GM18499 (cell line): Measurements from ENCODE around the gene NELL2.

ENCODE experiments used
- ATAC-seq: cut with Tn5 transposase; IDR thresholded peaks from one replicate; pipeline ENCODE4 v1.9.1; 2021; ENCODE audit warnings: moderate number of reproducible peaks; ENCODE audit not compliant: insufficient read depth, unreplicated experiment

Gene NELL2

GRCh38 chr12:44558340-44559100 lies 317.6 kb downstream of the NELL2 start:
- no peak for ATAC-seq

- no peak for ATAC-seq
Observed at GRCh38 chr12:44555454-44555853, 320.7 kb downstream of the NELL2 start.

- no peak for ATAC-seq
Observed at GRCh38 chr12:44551631-44552030, 324.5 kb downstream of the NELL2 start.

DNA sequence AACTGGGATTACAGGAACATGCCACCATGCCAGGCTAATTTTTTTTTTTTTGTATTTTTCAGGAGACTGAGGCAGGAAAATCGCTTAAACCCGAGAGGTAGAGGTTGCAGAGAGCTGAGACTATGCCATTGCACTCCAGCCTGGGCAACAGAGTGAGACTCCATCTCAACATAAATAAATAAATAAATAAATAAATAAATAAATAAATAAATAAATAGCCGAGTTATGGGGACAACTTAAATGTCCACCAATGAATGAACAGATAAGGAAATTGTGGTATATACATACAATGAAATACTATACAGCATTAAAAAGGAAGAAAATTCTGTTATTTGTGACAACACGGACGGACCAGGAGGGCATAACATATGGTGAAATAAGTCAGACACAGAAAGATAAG lies 325.7 kb downstream of the NELL2 start:
- no peak for ATAC-seq

DNA sequence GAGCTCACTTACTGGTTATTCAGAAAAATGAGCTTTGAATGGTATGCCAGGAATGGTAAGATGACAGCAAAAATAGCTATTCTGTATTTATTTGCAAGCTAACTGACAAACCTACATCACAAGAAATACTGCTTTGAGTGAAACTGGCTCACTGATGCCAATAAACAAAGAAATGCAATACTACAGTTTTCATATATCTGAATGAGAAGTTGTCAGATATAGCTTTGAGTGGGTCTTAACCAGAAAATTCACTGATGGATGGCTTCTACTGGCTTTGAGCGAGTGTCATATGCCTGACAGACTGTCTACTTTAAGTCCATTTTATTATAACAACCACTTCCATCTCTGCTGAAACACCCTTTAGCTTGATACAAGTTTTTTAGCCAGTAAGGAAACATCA lies 330.1 kb downstream of the NELL2 start:
- ATAC-seq: no peak

- ATAC-seq: peak; percentile 65
Observed at GRCh38 chr12:44544018-44544417, 332.1 kb downstream of the NELL2 start.

GRCh38 chr12:44542716-44543115 lies 333.4 kb downstream of the NELL2 start:
- ATAC-seq: no peak

DNA sequence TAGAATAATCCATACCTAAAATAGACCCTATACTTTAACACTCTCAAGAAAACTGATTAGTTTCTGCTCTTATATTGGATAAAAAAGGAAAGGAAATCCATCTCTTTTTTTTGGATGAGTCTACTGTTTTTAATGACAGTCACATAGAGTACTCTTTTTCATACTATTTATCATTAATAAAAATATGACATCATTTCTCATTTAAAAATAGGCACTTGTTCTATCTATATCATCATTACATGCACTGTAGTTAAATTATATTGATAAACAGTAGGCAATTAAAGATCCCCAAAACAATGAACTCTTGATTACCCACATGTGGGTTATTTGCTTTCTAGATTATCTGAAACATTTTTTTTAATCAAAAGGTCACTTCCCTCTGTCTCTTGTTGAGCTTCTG lies 338.8 kb downstream of the NELL2 start:
- no peak for ATAC-seq

DNA sequence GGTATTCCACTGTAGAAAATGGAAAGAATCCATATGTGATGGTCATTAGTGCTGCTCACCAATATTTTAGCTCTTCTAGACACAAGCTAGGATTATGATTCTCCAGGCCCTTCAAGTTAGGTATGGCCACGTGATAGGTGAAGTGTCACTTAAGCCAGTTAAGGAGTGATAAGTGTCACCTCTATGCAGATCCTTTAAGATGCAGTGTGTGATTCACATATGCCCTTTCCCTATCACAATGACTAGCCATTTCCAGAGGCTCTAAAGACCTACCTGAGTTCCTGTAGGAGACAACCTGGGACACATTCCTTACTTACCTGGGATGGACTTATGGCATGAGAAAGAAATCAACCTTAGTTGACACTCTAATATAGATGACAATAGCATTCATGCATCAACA lies 343.2 kb downstream of the NELL2 start:
- no peak for ATAC-seq

DNA sequence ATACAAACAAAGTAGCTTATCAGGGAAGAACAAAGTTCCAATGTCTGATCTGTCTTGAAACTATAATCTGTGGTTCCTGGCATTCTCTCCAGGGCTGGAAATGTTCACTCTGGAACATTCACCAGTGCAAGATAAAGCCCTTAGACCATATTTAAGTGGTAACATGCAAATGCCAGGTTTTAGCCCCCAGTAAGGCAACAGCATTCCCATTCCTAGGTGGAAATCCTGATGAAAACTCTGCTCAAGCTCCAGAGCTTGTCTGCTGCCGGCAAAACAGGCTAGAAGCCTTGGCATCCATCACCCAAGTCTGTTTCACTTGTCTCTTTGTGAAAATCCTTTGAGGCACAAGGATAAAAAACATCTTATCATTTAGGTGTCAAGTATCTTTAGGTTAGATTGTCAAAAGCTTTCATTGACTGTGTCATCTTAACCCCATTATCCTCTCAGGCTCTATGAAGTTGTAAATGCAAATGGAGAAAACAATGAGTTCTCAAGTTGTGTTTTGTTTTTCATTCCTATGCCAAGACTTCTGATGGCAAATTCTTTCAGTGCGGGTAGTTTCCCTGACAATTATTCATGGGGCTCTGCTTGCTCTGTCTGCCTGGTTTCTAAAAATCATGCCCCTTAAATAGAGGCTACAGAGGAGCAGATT lies 344.7 kb downstream of the NELL2 start:
- no peak for ATAC-seq

- ATAC-seq: no peak
Observed at GRCh38 chr12:44526655-44527182, 349.4 kb downstream of the NELL2 start.

- no peak for ATAC-seq
Observed at GRCh38 chr12:44525806-44526654, 350.1 kb downstream of the NELL2 start.

DNA sequence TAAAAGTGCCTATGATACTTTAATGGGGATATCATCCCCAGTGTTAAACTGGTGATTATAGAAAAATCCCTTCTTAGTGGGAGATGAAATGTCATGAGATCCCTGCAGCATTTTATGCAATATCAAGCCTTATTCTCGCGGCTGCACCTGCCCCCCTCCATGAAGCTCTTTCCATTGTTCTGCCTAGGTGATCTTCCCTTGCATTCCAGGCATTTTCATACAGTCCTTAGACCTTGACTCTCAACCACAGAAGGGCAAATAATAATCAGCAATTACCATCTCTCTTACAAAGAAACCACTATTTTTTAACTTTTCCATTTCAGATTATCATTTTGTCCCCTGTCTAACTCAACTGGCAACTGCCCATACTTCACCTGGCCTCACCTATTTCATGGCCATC lies 352.3 kb downstream of the NELL2 start:
- no peak for ATAC-seq

GRCh38 chr12:44521702-44522101 lies 354.4 kb downstream of the NELL2 start:
- ATAC-seq: no peak

DNA sequence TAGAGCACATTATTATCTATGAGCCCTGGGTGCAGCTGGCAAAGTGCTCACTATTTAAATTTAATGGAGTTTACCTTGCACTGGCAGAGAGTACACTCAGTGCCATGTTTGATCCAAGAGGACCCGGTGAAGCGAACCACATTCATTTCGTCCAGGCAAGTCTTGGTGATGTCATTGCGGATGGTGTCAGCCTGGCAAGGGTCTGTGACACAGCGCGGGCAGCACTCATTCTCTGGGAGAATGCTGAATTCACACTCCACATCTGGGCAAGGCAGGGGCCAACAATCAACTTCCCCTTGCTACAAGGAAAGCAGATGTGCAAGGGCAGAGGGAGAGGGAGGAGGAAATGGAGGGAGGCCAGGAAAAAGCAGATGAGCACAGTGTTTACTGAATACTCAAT lies 356.2 kb downstream of the NELL2 start:
- no peak for ATAC-seq

DNA sequence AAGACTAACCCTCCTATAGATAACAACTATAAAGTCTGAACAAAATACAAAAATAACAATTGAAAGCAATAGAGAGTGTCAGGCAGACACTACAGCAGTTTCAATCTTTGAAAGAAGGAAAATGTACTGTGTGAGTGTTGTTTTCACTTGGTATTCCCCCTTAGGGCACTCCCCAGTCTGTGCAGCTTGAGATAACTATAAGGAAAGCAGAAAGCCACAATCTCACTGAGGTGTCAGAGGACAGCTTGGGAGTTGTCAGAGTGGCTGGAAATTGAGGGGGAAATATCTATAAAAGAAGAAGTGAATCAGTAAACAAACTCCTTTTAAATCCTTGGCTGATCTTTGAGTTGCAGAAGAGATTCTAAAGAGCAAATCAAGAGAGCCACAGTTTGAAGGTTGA lies 364.8 kb downstream of the NELL2 start:
- ATAC-seq: no peak

GRCh38 chr12:44510510-44510909 lies 365.6 kb downstream of the NELL2 start:
- no peak for ATAC-seq

DNA sequence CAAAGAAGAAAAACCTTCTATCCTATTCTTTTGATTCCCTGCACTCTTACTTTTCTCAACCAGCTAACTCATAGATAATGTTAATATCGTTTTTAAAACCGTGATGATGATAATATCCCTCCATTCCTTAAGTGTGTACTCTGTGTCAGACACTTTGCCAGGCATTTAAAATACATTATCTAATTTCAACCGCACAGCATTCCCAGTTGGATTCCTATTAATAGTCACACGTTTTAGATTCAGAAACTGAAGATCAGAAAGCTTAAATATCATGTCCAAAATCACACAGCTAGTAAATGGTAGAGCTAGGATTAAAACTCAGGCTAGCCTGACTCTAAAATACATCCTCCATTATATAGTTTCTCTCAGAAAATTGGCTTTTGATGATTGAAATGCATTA lies 366.0 kb downstream of the NELL2 start:
- ATAC-seq: no peak

GRCh38 chr12:44509471-44509870 lies 366.6 kb downstream of the NELL2 start:
- no peak for ATAC-seq

- no peak for ATAC-seq
Observed at GRCh38 chr12:44507461-44507860, 368.7 kb downstream of the NELL2 start.

- ATAC-seq: no peak
Observed at GRCh38 chr12:44504799-44505198, 371.3 kb downstream of the NELL2 start.
